ENCODE measurements around the gene ZNF280B.
"Not testable (repeated sequence)": the region's sequence is repeated elsewhere in the genome, so short reads cannot be mapped to it uniquely, and the experiment has no call there.

Gene ZNF280B

DNA sequence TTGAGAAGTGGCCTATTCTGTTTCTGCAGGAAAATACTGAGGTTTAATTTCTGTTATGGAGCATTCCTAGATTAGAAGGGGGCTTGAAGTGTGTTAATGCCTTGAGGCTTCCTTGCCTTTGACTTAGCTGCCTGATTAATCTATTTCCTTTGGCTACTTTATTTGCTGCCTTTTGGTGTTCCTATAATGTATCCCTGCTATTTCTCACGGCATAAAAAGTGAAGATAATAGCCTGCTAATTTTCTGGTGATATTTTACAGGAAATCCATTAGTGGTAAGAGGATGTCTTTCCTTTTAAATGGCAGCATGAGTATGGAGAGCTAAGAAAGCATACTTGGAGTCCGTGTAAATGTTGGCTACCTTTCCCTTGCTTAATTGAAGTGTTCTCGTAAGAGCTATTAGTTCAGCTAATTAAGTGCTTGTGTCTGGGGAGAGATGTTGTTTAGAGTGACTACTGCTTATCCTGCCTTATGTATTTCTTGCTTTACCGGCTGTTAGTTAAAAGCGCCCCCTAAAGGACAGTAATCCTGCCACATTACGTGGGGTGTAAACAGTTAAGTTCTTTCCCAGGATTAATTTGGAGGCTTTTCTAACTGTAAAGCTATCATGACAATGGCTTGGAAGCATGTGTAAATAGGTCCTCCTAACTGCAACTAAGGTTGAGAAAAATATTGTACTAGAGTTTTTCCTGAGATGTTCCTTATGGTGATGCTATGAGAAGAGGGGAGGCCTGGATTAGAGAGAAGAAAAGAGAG is 45.6 kb downstream of the ZNF280B start:
- no peak for DNase-seq

DNA sequence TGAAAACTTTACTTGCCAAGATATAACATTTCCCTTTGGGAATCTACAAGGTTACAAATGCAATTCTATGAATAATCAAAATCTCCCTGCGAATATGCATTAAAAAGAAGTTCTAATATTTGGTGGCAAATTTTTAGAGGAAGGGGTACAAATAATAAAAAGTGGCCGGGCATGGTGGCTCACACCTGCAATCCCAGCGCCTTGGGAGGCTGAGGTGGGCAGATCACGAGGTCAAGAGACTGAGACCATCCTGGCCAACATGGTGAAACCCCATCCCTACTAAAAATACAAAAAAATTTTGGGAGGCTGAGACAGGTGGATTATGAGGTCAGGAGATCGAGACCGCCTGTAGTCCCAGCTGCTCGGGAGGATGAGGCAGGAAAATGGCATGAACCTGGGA is 47.0 kb downstream of the ZNF280B start:
- no peak for DNase-seq

DNA sequence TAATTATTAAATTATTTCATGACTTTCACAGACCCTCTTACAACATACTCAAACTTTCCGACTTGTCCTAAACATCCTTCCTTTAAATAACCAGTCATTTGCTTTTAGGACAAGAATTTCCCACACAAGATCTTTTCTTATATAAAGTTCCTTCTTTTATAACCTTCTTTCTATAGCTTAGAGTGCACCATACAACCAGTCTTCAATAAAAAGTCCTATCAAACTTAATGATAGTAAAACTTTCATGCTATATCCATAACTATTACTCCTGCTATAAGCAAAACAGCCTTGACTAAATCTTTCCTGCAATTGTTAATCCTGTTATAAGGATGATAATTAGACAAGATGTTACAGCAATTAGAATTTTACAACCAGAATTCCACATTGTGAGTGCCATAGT is 47.4 kb downstream of the ZNF280B start:
- DNase-seq = no peak

DNA sequence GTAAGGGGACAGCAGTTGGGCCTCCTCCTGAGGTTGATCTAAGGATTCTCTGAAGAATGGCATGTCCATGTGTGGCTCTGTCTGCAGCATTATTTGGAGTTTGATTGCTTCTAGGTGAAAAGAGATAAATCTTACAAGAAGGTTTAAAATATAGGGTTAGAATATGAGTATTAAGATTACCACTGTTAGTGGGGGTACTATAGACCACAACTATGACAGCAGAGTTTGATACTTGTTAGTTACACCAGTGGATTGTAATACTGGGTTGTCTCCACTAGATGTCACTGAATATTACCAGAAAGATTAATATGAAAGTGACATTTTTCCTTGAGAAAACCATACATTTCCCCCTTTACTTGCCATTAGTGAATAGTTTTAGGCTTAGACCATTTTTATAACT is 47.9 kb downstream of the ZNF280B start:
- DNase-seq = no peak

DNA sequence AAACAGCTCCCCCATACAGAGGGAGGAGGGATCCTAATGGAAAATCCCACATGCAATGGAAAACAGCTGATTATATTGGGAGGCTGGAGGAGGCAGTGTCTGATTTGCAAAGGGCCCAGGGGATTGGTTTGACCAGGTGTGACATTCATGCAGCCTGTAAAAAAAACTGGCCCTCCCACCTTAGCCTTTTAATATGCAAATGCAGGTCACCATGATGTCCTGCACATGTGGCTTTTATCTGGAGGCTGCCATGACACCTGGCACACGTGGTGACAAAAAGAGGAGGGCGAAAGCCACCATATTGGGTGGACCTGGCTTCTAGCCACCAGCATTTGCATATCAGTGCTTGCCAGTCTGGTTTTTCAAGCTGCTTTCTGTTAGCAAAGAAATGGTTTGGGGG is 48.5 kb downstream of the ZNF280B start:
- no peak for DNase-seq

DNA sequence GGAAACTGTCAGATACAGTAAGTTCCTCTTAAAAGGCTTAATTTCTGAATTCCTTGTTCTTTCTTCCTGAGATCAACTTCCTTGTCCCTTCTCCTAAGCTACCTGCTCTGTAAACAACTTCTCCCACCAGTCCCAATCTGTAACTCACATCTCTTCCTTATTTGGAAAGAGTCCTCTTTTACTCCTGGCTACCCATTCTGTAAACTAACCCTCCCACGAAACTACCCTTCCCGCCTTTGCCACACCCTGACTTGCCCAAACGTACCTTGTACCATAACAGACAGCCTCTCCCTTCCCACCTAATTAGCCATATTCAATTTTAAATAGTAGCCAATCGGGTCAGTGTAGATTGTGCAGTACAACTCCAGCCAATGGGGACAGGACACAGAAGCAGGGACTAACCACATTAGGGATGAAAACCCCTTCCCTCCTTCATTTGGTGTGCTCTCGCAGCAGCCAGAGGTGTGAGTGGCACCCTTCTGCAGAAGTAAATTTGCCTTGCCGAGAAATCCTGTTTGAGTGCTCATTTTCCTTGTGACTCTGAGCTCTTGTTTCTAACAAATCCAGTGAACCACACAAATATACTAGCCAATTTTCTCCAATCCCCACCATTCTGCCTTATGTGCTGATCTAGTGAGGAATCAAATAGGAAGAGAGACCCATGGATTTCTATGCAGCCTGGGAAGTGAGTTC is 49.5 kb downstream of the ZNF280B start:
- DNase-seq = no peak

DNA sequence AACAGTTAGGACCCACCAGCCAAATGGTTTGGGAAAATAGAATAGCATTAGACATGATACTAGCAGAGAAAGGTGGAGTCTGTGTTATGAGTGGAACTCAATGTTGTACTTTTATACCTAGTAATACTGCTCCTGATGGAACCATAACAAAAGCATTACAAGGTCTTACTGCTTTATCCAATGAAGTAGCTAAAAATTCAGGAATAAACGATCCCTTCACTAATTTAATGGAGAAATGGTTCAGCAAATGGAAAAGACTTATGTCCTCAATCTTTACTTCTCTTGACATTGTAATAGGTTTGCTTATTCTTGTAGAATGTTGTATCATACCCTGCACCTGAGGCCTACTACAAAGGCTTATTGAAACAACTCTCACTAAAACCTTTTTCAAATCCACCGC is 50.2 kb downstream of the ZNF280B start:
- no peak for DNase-seq

DNA sequence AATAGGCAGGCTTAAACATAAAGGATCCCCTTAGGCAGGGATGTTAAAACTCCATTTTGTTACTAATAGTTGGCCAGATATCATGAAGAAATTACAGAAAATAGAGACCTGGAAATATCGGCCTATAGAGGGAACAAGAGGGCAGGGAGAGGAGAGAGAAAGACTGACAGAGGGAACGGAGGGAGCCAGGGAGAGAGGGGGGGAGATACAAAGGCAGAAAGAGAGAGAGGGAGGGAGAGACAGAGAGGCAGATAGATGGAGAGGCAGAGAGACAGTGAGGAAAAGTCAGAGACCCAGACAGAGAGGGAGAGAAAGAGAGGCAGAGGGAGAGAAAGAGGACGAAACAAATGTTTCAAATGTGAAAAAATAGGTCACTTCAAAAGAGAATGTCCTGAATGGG is 53.5 kb downstream of the ZNF280B start:
- no peak for DNase-seq

DNA sequence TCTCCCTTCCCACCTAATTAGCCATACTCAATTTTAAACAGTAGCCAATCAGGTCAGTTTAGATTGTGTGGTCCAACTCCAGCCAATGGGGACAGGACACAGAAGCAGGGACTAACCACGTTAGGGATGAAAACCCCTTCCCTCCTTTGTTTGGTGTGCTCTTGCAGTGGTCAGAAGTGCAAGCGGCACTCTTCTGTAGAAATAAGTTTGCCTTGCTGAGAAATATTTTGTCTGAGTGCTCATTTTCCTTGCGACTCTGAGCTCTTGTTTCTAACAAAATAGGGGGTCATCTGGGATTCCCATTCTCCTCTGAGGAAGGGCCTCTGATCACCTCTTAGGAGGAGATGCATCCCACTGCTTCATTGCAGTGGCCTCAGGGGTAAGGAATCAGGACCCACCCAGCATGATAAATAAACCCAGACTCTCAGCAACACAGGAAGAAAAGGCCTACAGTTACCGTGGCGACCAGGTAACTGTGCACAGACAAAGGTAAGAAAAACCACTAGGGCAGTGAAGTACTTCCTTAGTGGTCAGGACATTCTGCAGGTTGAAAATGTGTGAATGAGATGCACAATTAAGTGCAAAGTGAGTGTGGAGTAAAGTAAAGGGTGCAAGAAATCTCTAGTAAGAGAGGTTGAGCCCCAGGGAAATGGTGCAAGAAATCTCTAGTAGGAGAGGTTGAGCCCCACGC is 55.4 kb downstream of the ZNF280B start:
- DNase-seq = no peak

DNA sequence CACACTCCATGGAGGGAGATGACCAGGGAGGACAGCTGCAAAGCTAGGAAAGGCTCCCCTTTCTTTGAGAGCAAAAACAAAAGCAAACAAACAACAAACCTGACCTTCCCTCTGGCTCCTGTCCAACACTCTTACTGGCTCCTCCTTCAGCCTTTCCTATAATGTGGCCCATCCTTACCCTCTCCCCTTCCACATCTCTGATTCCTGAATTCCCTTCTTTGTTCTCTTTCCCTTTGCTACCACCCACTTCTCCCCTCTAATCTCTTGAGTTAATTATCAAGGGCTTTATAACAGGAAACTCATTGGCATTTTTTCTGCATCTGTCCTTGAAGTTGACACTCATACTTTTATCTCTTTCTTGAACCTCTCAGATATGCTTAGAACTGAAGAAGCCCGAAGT is 56.3 kb downstream of the ZNF280B start:
- no peak for DNase-seq

DNA sequence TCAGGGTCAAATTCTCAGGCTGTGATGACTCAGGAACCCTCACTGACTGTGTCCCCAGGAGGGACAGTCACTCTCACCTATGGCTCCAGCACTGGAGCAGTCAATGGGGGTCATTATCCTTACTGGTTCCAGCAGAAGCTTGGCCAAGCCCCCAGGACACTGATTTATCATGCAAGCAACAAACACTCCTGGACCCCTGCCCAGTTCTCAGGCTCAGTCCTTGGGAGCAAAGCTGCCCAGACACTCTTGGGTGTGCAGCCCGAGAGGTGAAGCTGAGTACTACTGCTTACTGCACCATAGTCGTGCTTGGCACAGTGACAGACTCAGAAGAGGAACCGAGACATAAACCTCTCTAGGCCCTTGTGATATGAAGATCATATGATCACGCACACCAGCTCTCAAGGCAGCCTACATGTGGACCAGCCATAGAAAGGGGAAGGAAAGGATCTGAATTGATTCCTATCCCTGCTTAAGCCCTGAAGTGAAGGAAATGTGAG is 58.2 kb downstream of the ZNF280B start:
- DNase-seq = peak; percentile 52

DNA sequence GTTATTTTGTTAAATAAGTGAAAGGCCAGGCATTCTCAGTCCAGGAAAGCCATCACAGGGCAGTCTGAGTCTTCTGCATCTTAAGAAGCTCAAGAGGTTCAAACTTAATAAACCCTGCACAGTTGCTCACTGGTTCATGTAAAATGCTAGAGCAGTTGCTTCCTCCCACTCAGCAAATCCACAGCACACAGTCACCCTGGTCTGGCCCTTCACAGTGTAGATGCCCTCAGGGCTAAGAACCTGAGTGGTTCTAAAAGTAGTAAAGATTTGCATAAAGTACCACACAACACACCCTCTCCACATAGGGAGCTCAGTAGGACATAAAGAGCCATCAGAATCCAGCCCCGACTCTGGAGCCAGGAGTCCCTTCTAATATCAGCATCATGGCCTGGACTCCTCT is 58.7 kb downstream of the ZNF280B start:
- DNase-seq = no peak

DNA sequence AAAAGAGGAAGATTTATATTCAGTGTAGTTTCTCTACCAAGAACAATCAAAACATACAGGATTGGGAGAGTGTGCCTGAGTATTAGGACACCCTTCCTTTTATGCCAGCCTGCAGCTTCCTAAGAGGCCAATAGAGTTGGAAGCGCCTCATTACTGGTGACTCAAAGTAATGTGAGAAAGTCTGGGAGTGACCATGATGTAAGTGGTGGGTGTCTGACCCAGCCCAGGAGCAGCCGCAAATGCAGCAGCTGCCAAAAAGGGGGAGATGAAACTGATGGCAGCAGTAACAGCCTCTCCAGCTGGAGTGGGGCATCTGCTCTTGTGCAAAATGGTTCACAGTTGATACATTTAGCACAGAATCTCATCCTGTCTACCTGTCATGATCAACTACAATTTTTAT is 62.0 kb downstream of the ZNF280B start:
- no peak for DNase-seq

DNA sequence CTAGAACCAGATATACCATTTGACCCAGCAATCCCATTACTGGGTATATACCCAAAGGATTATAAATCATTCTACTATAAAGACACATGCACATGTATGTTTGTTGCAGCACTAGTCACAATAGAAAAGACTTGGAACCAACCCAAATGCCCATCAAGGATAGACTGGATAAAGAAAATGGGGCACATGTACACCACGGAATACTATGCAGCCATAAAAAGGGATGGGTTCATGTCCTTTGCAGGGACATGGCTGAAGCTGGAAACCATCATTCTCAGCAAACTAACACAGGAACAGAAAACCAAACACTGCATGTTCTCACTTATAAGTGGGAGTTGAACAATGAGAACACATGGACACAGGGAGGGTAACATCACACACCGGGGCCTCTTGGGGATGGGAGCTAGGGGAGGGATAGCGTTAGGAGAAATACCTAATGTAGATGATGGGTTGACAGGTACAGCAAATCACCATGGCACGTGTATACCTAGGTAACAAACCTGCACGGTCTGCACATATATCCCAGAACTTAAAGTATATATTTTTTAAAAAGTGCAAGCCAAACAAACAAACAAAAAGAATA is 64.4 kb downstream of the ZNF280B start:
- not testable (repeated sequence) for DNase-seq

DNA sequence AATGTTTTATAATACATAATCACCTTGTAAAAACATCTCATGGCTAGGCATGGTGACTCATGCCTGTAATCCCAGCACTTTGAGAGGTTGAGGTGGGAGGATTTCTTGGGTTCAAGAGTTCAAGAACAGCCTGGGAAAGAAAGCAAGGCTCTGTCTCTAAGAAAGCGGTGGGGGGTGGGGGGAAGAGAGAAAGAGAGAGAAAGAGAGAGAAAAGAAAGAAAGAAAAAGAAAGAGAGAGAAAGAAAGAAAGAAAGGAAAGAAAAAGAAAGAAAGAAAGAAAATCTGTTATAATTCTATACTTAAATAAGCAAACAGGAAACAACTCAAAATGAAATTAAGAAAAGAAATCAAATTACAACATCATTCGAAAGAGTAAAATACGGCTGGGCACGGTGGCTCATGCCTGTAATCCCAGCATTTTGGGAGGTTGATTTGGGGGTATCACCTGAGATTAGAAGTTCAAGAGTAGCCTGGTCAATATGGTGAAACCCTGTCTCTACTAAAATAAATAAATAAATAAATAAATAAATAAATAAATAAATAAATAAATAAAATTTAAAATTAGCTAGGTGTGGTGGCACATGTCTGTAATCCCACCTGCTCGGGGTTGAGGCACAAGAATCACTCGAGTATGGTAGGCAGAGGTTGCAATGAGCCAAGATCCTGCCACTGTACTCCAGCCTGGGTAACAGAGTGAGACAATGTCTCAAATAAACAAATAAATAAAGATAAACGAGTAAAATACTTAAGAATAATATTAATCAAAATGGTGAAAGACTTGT is 65.4 kb downstream of the ZNF280B start:
- DNase-seq = no peak

DNA sequence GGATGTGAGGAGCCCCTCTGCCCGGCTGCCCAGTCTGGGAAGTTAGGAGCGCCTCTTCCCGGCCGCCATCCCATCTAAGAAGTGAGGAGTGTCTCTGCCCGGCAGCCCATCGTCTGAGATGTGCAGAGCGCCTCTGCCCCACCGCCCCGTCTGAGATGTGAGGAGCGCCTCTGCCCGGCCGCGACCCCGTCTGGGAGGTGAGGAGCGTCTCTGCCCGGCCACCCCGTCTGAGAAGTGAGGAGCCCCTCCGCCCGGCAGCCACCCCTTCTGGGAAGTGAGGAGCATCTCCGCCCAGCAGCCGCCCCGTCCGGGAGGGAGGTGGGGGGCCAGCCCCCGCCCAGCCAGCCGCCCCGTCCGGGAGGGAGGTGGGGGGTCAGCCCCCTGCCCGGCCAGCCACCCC is 66.9 kb downstream of the ZNF280B start:
- DNase-seq = not testable (repeated sequence)

DNA sequence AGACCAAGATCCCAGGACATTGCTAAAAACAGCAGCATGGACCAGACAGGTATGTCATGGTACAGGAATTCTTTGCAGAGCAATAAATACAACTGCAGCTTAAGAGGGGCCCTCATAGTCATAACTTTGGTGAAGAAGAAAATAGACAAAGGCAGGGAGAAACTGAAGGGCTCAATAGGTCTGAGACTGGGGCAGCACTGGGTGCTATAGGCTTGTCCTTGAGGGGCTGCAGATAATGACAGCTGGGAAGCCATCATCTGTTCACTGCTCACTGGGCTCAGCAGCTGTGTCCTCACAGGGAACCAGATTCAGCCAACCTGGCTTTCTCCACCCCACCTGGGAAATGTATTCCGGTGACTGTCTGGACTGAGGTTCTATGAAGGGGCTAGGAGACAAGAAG is 68.4 kb downstream of the ZNF280B start:
- no peak for DNase-seq
